WERI-Rb-1 (cell line): ENCODE results near the gene ZDHHC24.
A peak's percentile ranks its signal among the peaks of the same experiment; 100 is the strongest.

Source experiments
- DNase-seq: peaks from one replicate; pipeline ENCODE4 v3.0.0-alpha.2; 2020
- H3K27ac ChIP-seq: fragments of 250-450 bp; sonication (Bioruptor Pico); 2 replicates; pipeline ENCODE4 v1.5.1; 2020; ENCODE audit warnings: mild to moderate bottlenecking, moderate library complexity
- H3K27me3 ChIP-seq: fragments of 250-450 bp; sonication (Bioruptor Pico); 2 replicates; pipeline ENCODE4 v1.5.1; 2021; ENCODE audit warnings: mild to moderate bottlenecking, low read depth, moderate library complexity; ENCODE audit not compliant: insufficient read depth, severe bottlenecking
- H3K36me3 ChIP-seq: fragments of 250-450 bp; sonication (Bioruptor Pico); 2 replicates; pipeline ENCODE4 v1.5.1; 2020; ENCODE audit warnings: mild to moderate bottlenecking, moderate library complexity
- H3K4me3 ChIP-seq: 2 replicates; pipeline ENCODE4 v1.5.1; 2011; ENCODE audit warnings: low read depth, mild to moderate bottlenecking, control low read depth, low read length
- H3K9me3 ChIP-seq: fragments of 250-450 bp; sonication (Bioruptor Pico); 2 replicates; pipeline ENCODE4 v1.5.1; 2021; ENCODE audit warnings: mild to moderate bottlenecking, moderate library complexity; ENCODE audit not compliant: severe bottlenecking
- CTCF ChIP-seq: IDR thresholded peaks from 2 replicates; pipeline ENCODE4 v1.5.1; 2011; ENCODE audit warnings: low read depth, mild to moderate bottlenecking, control low read depth, inconsistent platforms, low read length

Gene ZDHHC24

GRCh38 chr11:66529655-66530054 lies 16.2 kb downstream of the ZDHHC24 start:
- no peak overlapping the region for H3K27ac ChIP-seq

GRCh38 chr11:66529069-66529468 lies 16.8 kb downstream of the ZDHHC24 start:
- no peak for DNase-seq
- no peak overlapping the region for H3K27ac ChIP-seq
- H3K4me3 ChIP-seq: no peak overlapping the region
- no peaks in the 10 kb centered on the region for H3K27me3 ChIP-seq
- H3K36me3 ChIP-seq: peaks cover 15% of the 10 kb centered on the region
- no peak for TF ChIP-seq CTCF
- H3K9me3 ChIP-seq: no peaks in the 10 kb centered on the region

More at GRCh38 chr11:66529655-66530054, 16.2 kb downstream of the ZDHHC24 start:
- H3K4me3 ChIP-seq: no peak overlapping the region
- peaks cover 15% of the 10 kb centered on the region for H3K36me3 ChIP-seq
- H3K27me3 ChIP-seq: no peaks in the 10 kb centered on the region
- H3K9me3 ChIP-seq: no peaks in the 10 kb centered on the region
- no peak for TF ChIP-seq CTCF
- no peak for DNase-seq

- no peaks in the 10 kb centered on the region for H3K9me3 ChIP-seq
- no peak overlapping the region for H3K27ac ChIP-seq
- no peaks in the 10 kb centered on the region for H3K27me3 ChIP-seq
- no peak for DNase-seq
- no peak for TF ChIP-seq CTCF
- no peak overlapping the region for H3K4me3 ChIP-seq
- H3K36me3 ChIP-seq: peaks cover 50% of the 10 kb centered on the region
Measured at GRCh38 chr11:66524304-66525040, 21.4 kb downstream of the ZDHHC24 start.

GRCh38 chr11:66523611-66524010 lies 22.2 kb downstream of the ZDHHC24 start:
- H3K9me3 ChIP-seq: no peaks in the 10 kb centered on the region
- peaks cover 58% of the 10 kb centered on the region for H3K36me3 ChIP-seq

GRCh38 chr11:66510990-66511339 lies 34.9 kb downstream of the ZDHHC24 start:
- H3K36me3 ChIP-seq: peaks cover 47% of the 10 kb centered on the region
- DNase-seq: no peak
- no peak for TF ChIP-seq CTCF

More at GRCh38 chr11:66523611-66524010, 22.2 kb downstream of the ZDHHC24 start:
- Histone ChIP-seq H3K27ac (no peak overlapping the region), H3K27me3 (no peaks in the 10 kb centered on the region), H3K4me3 (no peak overlapping the region)
- no peak for TF ChIP-seq CTCF
- DNase-seq: no peak

More at GRCh38 chr11:66510990-66511339, 34.9 kb downstream of the ZDHHC24 start:
- Histone ChIP-seq H3K27me3 (no peaks in the 10 kb centered on the region), H3K9me3 (no peaks in the 10 kb centered on the region), H3K4me3 (peak overlapping the region; percentile 94), H3K27ac (peak overlapping the region; percentile 85)
